Measurements from ENCODE around the gene RPS15. TPM values are rescaled to one million over a fixed set of nuclear protein-coding genes. Genes with fewer than 3 reads are reported as not detected.

RPS15 gene
- total and polyA plus RNA-seq, 2 donors (not counting 3 experiments of a cell fraction or from before 2014, with no cell fraction given) = 1,260 to 3,270 TPM

- ChIA-PET POLR2A (no interaction called here), CTCF (interaction anchor here (1.1 kb wide), 1 partner anchor 81 kb away, joined by 3 read pairs; no protein-coding TSS in a partner anchor)
- FAIRE-seq = no peak
- Histone ChIP-seq H3K9me3 (replicated peaks; ENCODE audit: control insufficient read depth, insufficient read depth, low read length) (no peaks in the 10 kb centered on the region), H3K9me1 (replicated peaks; ENCODE audit: control insufficient read depth, extremely low read depth, insufficient read depth, low read length) (no peaks in the 10 kb centered on the region), H3K4me2 (ENCODE audit: insufficient read depth, low read length) (no peak overlapping the region), H3K4me1 (ENCODE audit: control insufficient read depth, extremely low read depth, insufficient read depth, low read length) (peaks cover 12% of the 10 kb centered on the region), H3K27ac (ENCODE audit: insufficient read depth, low read depth, low read length) (no peak overlapping the region), H3K36me3 (ENCODE audit: control insufficient read depth in 2 of 2, extremely low read depth in 1 of 2, insufficient read depth in 2 of 2, low read length in 2 of 2) (peaks cover 0 to 5% of the 10 kb centered on the region in 2 experiments), H4K20me1 (replicated peaks; ENCODE audit: control insufficient read depth, extremely low read depth, insufficient read depth, low read length) (no peaks in the 10 kb centered on the region), H3K27me3 (ENCODE audit: control insufficient read depth in 2 of 2, insufficient read depth in 2 of 2, low read length in 2 of 2) (no peaks in the 10 kb centered on the region), H3K4me3 (replicated peaks in 1 of 3; ENCODE audit: insufficient read depth in 1 of 3, low read depth in 1 of 3, low read length in 3 of 3) (no peak overlapping the region), H3K9ac (replicated peaks; ENCODE audit: extremely low read depth, insufficient read depth, low read length) (no peak overlapping the region), H2AFZ (ENCODE audit: low read depth, low read length) (no peak overlapping the region), H3K79me2 (ENCODE audit: control insufficient read depth, insufficient read depth, low read length) (no peaks in the 10 kb centered on the region)
- TF ChIP-seq EZH2 (IDR thresholded peaks at IDR 0.05; ENCODE audit: borderline replicate concordance, low read depth, low read length, severe bottlenecking) (no peak), POLR2AphosphoS5 (IDR thresholded peaks at IDR 0.05; ENCODE audit: insufficient read depth, low read depth, low read length) (no peak), CTCF (IDR thresholded peaks at IDR 0.05; ENCODE audit: extremely low read depth in 1 of 2, insufficient read depth in 1 of 2, low read depth in 1 of 2, low read length in 2 of 2) (no peak), GATA2 (IDR thresholded peaks at IDR 0.05; ENCODE audit: insufficient read depth, insufficient read length, low read depth, low read length) (no peak), POLR2A (IDR thresholded peaks at IDR 0.05; ENCODE audit: low read depth, low read length) (no peak), FOS (IDR thresholded peaks at IDR 0.05; ENCODE audit: borderline replicate concordance, insufficient read depth, low read length) (no peak), MYC (IDR thresholded peaks at IDR 0.05; ENCODE audit: low read depth, low read length) (no peak), JUN (IDR thresholded peaks at IDR 0.05; ENCODE audit: borderline replicate concordance, insufficient read depth, insufficient read length, low read depth) (no peak), MAX (IDR thresholded peaks at IDR 0.05; ENCODE audit: insufficient read depth, insufficient read length) (no peak)
- intact Hi-C loops (cut with micrococcal nuclease) (no loop called here), dilution Hi-C loops (cut with MboI; ENCODE audit: extremely low pct_ligation_motif_present, low sequenced_read_pairs) (no loop called here)
- no TSS peak for BruUV-seq (replicated peaks)
- DNase-seq (ENCODE audit: low read depth, low spot score) = no peak
These were observed 41.2 kb upstream of the RPS15 start for GRCh38 chr19:1396768-1397679.
